H9 (cell line): ENCODE data around the gene IRF2BP2. TPM values are rescaled to one million over a fixed set of nuclear protein-coding genes. Genes with fewer than 3 reads are reported as not detected.

Experiments
- DNase-seq: peaks from one replicate; pipeline ENCODE4 v3.0.0-alpha.2; 2017
- H2AFZ ChIP-seq: one replicate; pipeline ENCODE4 v1.6.1; 2013; ENCODE audit warnings: mild to moderate bottlenecking, low read length, control low read depth, moderate library complexity
- H2AK5ac ChIP-seq: 2 replicates; pipeline ENCODE4 v1.6.1; 2013; ENCODE audit warnings: low read length, control low read depth, mixed read lengths; ENCODE audit not compliant: insufficient read length
- H2BK120ac ChIP-seq: one replicate; pipeline ENCODE4 v1.6.1; 2013; ENCODE audit warnings: low read depth, mild to moderate bottlenecking, low read length, control low read depth, inconsistent platforms; ENCODE audit not compliant: poor library complexity, severe bottlenecking
- H2BK12ac ChIP-seq: 2 replicates; pipeline ENCODE4 v1.6.1; 2013; ENCODE audit warnings: low read length, control low read depth, mixed read lengths, low read depth; ENCODE audit not compliant: insufficient read length
- H2BK15ac ChIP-seq: 2 replicates; pipeline ENCODE4 v1.6.1; 2013; ENCODE audit warnings: low read depth, low read length, control low read depth
- H2BK20ac ChIP-seq: one replicate; pipeline ENCODE4 v1.6.1; 2013; ENCODE audit warnings: low read depth, mild to moderate bottlenecking, low read length, control low read depth, inconsistent platforms; ENCODE audit not compliant: poor library complexity, severe bottlenecking
- H2BK5ac ChIP-seq: 2 replicates; pipeline ENCODE4 v1.6.1; 2013; ENCODE audit warnings: low read length, control low read depth, mixed read lengths; ENCODE audit not compliant: insufficient read length
- H3K14ac ChIP-seq: 2 replicates; pipeline ENCODE4 v1.6.1; 2013; ENCODE audit warnings: low read length, control low read depth; ENCODE audit not compliant: insufficient read depth
- H3K18ac ChIP-seq: 2 replicates; pipeline ENCODE4 v1.6.1; 2013; ENCODE audit warnings: low read depth, mild to moderate bottlenecking, mixed read lengths, low read length, control low read depth; ENCODE audit not compliant: insufficient read length
- H3K23ac ChIP-seq: 2 replicates; pipeline ENCODE4 v1.6.1; 2013; ENCODE audit warnings: low read length, control low read depth, mixed read lengths, low read depth; ENCODE audit not compliant: insufficient read length
- H3K23me2 ChIP-seq: 2 replicates; pipeline ENCODE4 v1.6.1; 2013; ENCODE audit warnings: low read depth, mild to moderate bottlenecking, mixed read lengths, low read length, control low read depth; ENCODE audit not compliant: insufficient read length, poor library complexity, severe bottlenecking
- H3K27ac ChIP-seq: 2 replicates; pipeline ENCODE4 v1.5.1; 2013; ENCODE audit warnings: low read length, control low read depth, mixed read lengths, low read depth; ENCODE audit not compliant: insufficient read length
- H3K27me3 ChIP-seq: 2 replicates; pipeline ENCODE4 v1.6.1; 2013; ENCODE audit warnings: low read length, control low read depth, inconsistent platforms; ENCODE audit not compliant: insufficient read depth
- H3K4ac ChIP-seq: 2 replicates; pipeline ENCODE4 v1.6.1; 2013; ENCODE audit warnings: low read depth, mild to moderate bottlenecking, control low read depth, inconsistent platforms, low read length, moderate library complexity
- H3K4me1 ChIP-seq: 2 replicates; pipeline ENCODE4 v1.6.1; 2013; ENCODE audit warnings: low read length, control low read depth, inconsistent platforms; ENCODE audit not compliant: insufficient read depth
- H3K4me2 ChIP-seq: 2 replicates; pipeline ENCODE4 v1.6.1; 2013; ENCODE audit warnings: low read length, control low read depth, mixed read lengths; ENCODE audit not compliant: insufficient read length, insufficient read depth
- H3K56ac ChIP-seq: 2 replicates; pipeline ENCODE4 v1.6.1; 2013; ENCODE audit warnings: low read depth, mild to moderate bottlenecking, mixed read lengths, low read length, control low read depth; ENCODE audit not compliant: insufficient read length
- H3K79me1 ChIP-seq: 2 replicates; pipeline ENCODE4 v1.6.1; 2013; ENCODE audit warnings: low read depth, mild to moderate bottlenecking, moderate library complexity, low read length, control low read depth, inconsistent platforms; ENCODE audit not compliant: insufficient read depth, poor library complexity, severe bottlenecking
- H3K79me2 ChIP-seq: 2 replicates; pipeline ENCODE4 v1.6.1; 2013; ENCODE audit warnings: low read length, control low read depth, inconsistent platforms; ENCODE audit not compliant: insufficient read depth
- H3K9ac ChIP-seq: 2 replicates; pipeline ENCODE4 v1.6.1; 2013; ENCODE audit warnings: low read length, control low read depth, mixed read lengths; ENCODE audit not compliant: insufficient read length; ENCODE audit errors: extremely low read depth
- H3K9me3 ChIP-seq: one replicate; pipeline ENCODE4 v1.6.1; 2013; ENCODE audit warnings: low read depth, low read length, inconsistent platforms; ENCODE audit not compliant: control insufficient read depth
- H3T11ph ChIP-seq: one replicate; pipeline ENCODE4 v1.6.1; 2013; ENCODE audit warnings: mild to moderate bottlenecking, low read length, control low read depth, inconsistent platforms
- H4K20me1 ChIP-seq: one replicate; pipeline ENCODE4 v1.6.1; 2013; ENCODE audit not compliant: control insufficient read depth, insufficient read length, insufficient read depth
- H4K5ac ChIP-seq: 2 replicates; pipeline ENCODE4 v1.6.1; 2013; ENCODE audit warnings: low read depth, mild to moderate bottlenecking, mixed read lengths, low read length, control low read depth; ENCODE audit not compliant: insufficient read length
- H4K8ac ChIP-seq: replicated peaks from 2 replicates; pipeline ENCODE4 v1.6.1; 2013; ENCODE audit warnings: low read length, control low read depth, mixed read lengths, low read depth; ENCODE audit not compliant: insufficient read length
- H4K91ac ChIP-seq: 2 replicates; pipeline ENCODE4 v1.6.1; 2013; ENCODE audit warnings: low read depth, mild to moderate bottlenecking, moderate library complexity, mixed read lengths, low read length, control low read depth; ENCODE audit not compliant: insufficient read length
- H3K27ac Mint-ChIP-seq, 3 experiments: 2 replicates in 2 of 3; 3 replicates in 1 of 3; pipeline ENCODE4 v1.8.0; 2020 to 2021; ENCODE audit warnings: mixed read lengths in 3 of 3, mild to moderate bottlenecking in 1 of 3, moderate library complexity in 1 of 3
- H3K27me3 Mint-ChIP-seq: 2 replicates; pipeline ENCODE4 v1.8.0; 2021; ENCODE audit warnings: low read depth, mild to moderate bottlenecking, moderate library complexity, mixed read lengths
- H3K36me3 Mint-ChIP-seq, 3 experiments: 2 replicates in 2 of 3; 3 replicates in 1 of 3; pipeline ENCODE4 v1.8.0; 2020 to 2021; ENCODE audit warnings: low read depth in 3 of 3, mixed read lengths in 3 of 3; ENCODE audit not compliant: insufficient read depth in 1 of 3
- H3K4me1 Mint-ChIP-seq, 2 experiments: 2 replicates each; pipeline ENCODE4 v1.8.0; 2020; ENCODE audit warnings: mixed read lengths in 2 of 2
- H3K4me3 Mint-ChIP-seq, 2 experiments: 2 replicates in 1 of 2; 3 replicates in 1 of 2; pipeline ENCODE4 v1.8.0; 2020 to 2021; ENCODE audit warnings: mild to moderate bottlenecking in 2 of 2, mixed read lengths in 2 of 2, moderate library complexity in 1 of 2
- H3K9me3 Mint-ChIP-seq, 2 experiments: 2 replicates in 1 of 2; 3 replicates in 1 of 2; pipeline ENCODE4 v1.8.0; 2020; ENCODE audit warnings: mild to moderate bottlenecking in 2 of 2, mixed read lengths in 2 of 2, moderate library complexity in 1 of 2
- WGBS: extraction: QIAGEN DNeasy Blood & Tissue Kit; methylation state at CpG from one replicate; pipeline ENCODE4 v1.1.7; 2013; ENCODE audit warnings: missing lambda C conversion rate, low lambda C conversion rate, mixed read lengths; ENCODE audit not compliant: insufficient read length; ENCODE audit errors: extremely low coverage; 5-methylcytosine and 5-hydroxymethylcytosine counted together
- total RNA-seq: library from RNA; stranded (reverse); gene quantifications from 2 replicates; pipeline ENCODE4 v1.2.1, GENCODE V29; 2021
- TF ChIP-seq, protein P1 (sequence below): fragments of 200-600 bp; sonication (generic); conservative IDR thresholded peaks from 3 replicates; pipeline ENCODE4 v1.8.0; 2021; ENCODE audit warnings: antibody characterized with exemption, mild to moderate bottlenecking

Gene IRF2BP2
- total RNA-seq, 1 experiment from 2014 or later: 80.2 TPM

DNA sequence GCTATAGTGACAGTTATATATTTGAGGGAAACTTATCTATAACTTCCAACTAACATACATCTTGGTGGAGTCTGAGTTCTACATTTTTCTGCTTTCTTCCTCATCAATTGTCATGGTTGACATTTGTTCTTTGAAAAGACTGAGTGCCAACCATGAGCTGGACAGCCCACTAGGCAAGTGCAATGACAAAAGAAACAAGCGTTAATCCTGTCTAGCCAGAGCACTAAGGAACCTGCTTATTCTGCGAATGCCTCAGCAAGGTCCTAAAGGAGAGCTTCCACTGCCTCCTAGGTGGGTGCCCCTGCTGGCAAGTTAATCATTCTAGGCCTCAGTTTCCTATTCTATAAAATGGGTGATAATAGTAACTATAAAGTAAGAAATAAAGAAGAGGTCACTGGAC is 44.8 kb downstream of the IRF2BP2 start:
- no CpG with 5 or more reads among the region's 2 CpGs for WGBS
- Histone ChIP-seq H3K9ac (no peak overlapping the region), H3K4me2 (no peak overlapping the region), H4K91ac (no peak overlapping the region), H3K4me1 (no peaks in the 10 kb centered on the region), H3K14ac (no peak overlapping the region), H3K79me2 (no peaks in the 10 kb centered on the region), H3T11ph (no peak overlapping the region), H3K27me3 (no peaks in the 10 kb centered on the region), H3K18ac (no peak overlapping the region), H4K8ac (no peak overlapping the region), H2BK15ac (no peak overlapping the region), H4K20me1 (no peaks in the 10 kb centered on the region), H3K23ac (no peak overlapping the region), H3K56ac (no peak overlapping the region), H3K79me1 (no peaks in the 10 kb centered on the region), H3K9me3 (no peaks in the 10 kb centered on the region), H3K23me2 (no peaks in the 10 kb centered on the region), H2BK12ac (no peak overlapping the region), H2BK20ac (no peak overlapping the region), H2AK5ac (no peak overlapping the region), H3K4ac (no peak overlapping the region), H3K27ac (no peak overlapping the region), H2AFZ (no peak overlapping the region), H4K5ac (no peak overlapping the region), H2BK5ac (no peak overlapping the region), H2BK120ac (no peak overlapping the region)
- Mint-ChIP-seq H3K4me3 (no peak overlapping the region), H3K9me3 (peaks cover 0 to 3% of the 10 kb centered on the region in 2 experiments; a peak in 2 of 5 replicates), H3K4me1 (peaks cover 0 to 11% of the 10 kb centered on the region in 2 experiments; a peak in 2 of 4 replicates), H3K27me3 (no peaks in the 10 kb centered on the region), H3K36me3 (peaks cover 0 to 5% (median 0%) of the 10 kb centered on the region in 3 experiments; a peak in 3 of 7 replicates), H3K27ac (no peak overlapping the region)
- TF ChIP-seq, protein P1, sequence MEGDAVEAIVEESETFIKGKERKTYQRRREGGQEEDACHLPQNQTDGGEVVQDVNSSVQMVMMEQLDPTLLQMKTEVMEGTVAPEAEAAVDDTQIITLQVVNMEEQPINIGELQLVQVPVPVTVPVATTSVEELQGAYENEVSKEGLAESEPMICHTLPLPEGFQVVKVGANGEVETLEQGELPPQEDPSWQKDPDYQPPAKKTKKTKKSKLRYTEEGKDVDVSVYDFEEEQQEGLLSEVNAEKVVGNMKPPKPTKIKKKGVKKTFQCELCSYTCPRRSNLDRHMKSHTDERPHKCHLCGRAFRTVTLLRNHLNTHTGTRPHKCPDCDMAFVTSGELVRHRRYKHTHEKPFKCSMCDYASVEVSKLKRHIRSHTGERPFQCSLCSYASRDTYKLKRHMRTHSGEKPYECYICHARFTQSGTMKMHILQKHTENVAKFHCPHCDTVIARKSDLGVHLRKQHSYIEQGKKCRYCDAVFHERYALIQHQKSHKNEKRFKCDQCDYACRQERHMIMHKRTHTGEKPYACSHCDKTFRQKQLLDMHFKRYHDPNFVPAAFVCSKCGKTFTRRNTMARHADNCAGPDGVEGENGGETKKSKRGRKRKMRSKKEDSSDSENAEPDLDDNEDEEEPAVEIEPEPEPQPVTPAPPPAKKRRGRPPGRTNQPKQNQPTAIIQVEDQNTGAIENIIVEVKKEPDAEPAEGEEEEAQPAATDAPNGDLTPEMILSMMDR: no peak
- no peak for DNase-seq
